ENCODE measurements around the gene HOXC9.

Gene HOXC9

GRCh38 chr12:54000116-54001114 lies at the start of gene HOXC9:
Gene HOXC9 (plus strand): TSS chr12:54000161. CDS start chr12:54000189, 28 bp downstream.
- in situ Hi-C loops (cut with MboI; ENCODE audit: low pct_unique_long_range_greater_than_20kb, low sequenced_read_pairs) = loop anchor here (10.0 kb wide), 1 partner anchor 194 kb away; no protein-coding TSS in a partner anchor

DNA sequence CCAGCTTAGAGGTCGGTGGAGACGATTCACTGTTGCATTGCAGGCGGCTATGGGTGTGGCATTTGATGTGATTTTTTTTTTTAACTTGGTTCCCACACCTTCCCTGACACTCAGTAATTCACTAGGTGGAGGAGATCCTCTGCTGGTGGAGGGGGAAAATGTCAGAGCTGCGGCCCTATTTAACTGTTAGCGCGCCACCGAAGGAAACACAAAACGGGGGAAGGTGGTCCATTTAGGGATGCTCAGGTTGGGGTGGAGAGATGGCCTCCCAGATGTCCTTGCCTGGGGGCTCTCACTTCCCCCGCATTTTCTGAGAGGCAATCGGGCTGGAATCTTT lies 49.6 kb upstream of the HOXC9 start:
- in situ Hi-C loops (cut with MboI; ENCODE audit: low pct_unique_long_range_greater_than_20kb, low sequenced_read_pairs) = no loop called here
- DNase-seq = no peak

More at GRCh38 chr12:54000116-54001114, at the start of gene HOXC9:
- no peak for DNase-seq

DNA sequence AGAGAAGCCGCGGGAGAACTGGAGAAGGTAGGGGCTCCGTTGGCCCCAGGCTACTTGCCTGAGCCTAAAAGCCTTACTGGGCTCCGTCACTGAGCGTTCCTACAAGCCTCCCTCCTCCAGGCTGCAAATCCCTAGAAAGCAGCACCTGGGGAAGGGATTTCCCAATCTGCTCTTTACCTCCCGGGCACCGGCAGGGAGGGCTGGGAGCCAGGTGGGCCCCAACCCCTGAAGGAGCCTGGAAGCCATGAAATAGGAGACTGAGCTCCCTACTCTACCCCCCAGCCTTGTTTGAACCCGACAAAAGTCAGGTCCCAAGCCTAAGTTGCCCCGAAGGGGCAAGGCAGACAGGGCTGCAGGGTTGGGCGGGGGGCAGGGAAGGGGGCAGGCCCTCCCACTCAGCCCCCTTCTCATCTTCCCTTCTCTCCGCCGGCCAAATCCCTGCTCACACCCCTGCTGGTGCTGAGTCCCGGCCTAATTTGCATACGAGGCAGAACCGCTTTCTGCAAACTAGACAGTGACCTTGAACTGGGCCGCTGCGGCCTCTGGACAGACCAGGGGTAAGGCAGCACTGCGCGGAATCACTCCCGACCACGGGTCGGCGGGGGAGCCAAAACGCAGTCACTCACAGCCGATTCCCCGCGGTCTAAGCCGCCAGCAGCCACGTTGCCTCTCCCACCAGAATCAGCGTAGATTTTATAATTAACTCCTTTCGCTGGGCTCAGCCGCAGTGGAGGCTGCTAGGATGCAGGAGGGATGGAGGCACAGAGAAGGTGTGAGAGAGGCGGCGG lies 49.0 kb upstream of the HOXC9 start:
- DNase-seq = no peak
- in situ Hi-C loops (cut with MboI; ENCODE audit: low pct_unique_long_range_greater_than_20kb, low sequenced_read_pairs) = no loop called here

- no peak for DNase-seq
- in situ Hi-C loops (cut with MboI; ENCODE audit: low pct_unique_long_range_greater_than_20kb, low sequenced_read_pairs) = no loop called here
These were observed 48.2 kb upstream of the HOXC9 start for GRCh38 chr12:53951577-53952334.

DNA sequence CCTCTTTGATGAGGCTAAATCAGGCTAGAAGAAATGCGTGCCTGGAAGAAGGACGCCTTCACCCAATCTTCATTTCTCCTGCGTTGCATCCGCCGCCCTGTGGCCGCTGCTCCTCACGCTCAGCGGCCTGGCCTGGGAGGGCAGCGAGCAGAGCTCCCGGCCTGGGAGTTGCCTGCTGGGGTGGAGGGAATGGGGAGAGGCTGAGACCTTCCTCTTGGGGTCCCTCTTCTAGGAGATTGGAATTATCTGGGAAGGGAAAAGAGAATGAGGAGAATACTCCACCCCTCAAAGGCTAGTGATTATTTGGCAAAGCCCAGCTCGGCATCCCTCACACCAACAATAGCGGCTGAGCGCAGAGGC lies 47.6 kb upstream of the HOXC9 start:
- in situ Hi-C loops (cut with MboI; ENCODE audit: low pct_unique_long_range_greater_than_20kb, low sequenced_read_pairs) = no loop called here
- DNase-seq = no peak

DNA sequence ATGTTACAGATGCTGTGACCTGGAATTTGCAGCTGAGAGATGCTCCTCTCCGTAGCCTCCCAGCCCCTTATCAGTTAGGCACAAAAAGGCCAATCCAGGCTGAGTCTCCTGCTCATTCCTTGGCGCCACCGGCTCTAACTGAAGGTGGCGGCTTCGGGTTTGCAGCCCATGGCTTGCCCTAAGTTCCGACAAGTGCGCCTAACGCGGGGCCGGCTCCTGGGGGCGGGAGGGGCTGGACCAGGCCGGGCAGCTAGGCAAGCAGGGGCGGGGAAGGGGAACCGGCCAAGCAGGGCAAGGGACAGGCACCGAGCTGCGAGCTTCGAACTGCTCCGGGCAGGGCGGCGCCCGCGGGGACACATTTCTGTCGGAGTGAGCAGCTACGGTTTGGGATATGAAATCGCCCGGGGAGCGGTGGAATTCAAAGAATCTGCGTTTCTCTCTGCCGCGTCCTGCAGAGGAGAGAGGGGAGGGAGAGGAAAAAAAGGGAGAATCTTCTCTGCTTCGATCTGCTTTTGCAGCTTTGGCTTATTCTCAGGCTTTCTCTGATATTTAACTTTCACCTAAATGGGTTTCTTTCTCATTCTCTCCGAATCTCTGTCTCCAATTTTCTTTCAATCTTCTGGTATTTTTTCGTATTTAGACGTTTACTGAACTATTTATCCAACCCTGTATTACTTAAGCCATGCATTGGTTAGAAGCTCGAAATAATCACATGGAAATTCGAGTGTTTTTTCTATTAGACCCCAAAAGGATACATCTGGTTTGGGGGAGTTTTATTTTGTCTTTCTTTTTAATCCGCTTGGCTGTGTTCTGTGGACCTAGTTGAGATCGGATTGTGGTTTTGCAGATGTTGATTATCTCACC lies 46.9 kb upstream of the HOXC9 start:
- in situ Hi-C loops (cut with MboI; ENCODE audit: low pct_unique_long_range_greater_than_20kb, low sequenced_read_pairs) = no loop called here
- no peak for DNase-seq

DNA sequence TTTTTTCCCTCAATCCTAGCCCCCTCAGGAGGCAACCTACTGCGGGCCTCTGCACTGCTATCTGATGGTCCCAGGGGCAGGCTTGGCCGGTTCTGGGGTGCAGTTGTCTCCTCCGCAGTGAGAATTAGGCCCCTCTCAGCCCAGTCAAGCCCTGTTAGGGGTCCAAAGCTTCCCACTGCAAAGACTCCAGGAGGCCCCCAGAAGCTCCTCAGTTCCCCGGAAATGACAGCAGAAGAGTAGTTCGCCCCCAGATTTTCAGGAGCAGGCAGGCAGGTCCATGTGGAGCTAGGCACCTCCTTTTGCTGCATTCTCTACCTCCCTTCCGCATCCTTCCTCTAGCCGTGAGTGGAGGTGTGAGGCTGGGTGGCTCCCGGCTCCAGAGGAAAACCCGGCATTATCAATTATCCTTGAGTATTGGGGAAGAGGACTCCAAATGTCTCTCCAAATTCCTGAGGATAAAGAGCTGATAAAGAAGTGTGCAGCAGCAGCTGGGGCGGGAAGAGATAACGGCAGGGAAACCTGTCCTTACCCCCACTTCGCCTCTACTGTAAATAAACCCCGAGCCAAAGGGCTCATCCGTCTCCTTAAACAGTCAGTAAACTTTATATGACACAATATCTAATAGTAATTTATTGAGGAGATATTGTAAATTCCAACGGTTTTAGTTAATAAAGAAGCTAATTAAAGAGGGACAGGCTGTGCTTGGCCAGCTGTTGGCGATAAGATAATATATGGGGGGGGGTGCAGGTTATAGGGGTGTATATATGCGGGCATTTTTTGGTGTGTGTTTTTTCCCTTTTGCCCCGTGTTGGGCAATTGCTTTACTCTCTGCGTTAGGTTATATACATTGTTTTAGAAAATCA lies 45.9 kb upstream of the HOXC9 start:
- in situ Hi-C loops (cut with MboI; ENCODE audit: low pct_unique_long_range_greater_than_20kb, low sequenced_read_pairs) = no loop called here
- no peak for DNase-seq

DNA sequence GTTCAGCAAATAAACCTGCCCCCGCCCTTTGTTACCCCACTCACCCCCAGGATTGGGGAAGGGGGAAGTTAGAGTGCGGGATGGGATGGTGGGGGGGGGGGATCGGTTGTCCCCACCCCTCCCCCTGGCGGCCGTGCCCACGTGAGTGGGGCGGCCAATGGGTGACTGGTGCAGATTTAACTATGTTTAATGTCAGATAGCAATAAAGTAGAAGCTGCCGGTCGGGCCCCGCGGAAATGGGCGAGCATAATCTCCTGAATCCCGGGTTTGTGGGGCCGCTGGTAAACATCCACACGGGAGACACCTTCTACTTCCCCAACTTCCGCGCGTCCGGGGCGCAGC lies 45.3 kb upstream of the HOXC9 start, which contains the start of gene HOXC12:
HOXC12 (plus strand) TSS at position 210 of the 342 bp plus-strand sequence; CDS start at position 237, 27 bp downstream.
- in situ Hi-C loops (cut with MboI; ENCODE audit: low pct_unique_long_range_greater_than_20kb, low sequenced_read_pairs) = no loop called here
- DNase-seq = no peak

DNA sequence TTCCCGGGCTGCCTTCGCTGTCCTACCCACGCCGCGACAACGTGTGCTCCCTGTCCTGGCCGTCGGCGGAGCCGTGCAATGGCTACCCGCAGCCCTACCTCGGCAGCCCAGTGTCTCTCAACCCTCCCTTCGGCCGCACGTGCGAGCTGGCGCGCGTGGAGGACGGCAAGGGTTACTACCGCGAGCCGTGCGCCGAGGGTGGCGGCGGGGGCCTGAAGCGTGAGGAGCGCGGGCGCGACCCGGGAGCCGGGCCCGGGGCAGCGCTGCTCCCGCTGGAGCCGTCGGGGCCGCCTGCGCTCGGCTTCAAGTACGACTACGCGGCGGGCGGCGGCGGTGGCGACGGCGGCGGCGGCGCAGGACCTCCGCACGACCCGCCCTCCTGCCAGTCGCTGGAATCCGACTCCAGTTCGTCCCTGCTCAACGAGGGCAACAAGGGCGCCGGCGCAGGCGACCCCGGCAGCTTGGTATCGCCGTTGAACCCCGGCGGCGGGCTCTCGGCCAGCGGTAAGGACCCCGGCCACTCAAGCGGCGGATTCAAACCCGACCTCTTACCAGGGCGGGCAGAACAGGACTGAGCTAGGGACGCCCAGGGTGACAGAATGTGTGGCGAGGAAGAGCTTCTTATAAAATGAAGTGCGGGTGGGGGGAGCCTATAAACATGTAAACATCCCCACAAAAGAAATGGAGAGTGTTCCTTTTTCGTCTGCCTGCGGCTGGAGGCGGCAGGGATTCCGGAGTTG lies 44.8 kb upstream of the HOXC9 start:
- in situ Hi-C loops (cut with MboI; ENCODE audit: low pct_unique_long_range_greater_than_20kb, low sequenced_read_pairs) = no loop called here
- DNase-seq = no peak

DNA sequence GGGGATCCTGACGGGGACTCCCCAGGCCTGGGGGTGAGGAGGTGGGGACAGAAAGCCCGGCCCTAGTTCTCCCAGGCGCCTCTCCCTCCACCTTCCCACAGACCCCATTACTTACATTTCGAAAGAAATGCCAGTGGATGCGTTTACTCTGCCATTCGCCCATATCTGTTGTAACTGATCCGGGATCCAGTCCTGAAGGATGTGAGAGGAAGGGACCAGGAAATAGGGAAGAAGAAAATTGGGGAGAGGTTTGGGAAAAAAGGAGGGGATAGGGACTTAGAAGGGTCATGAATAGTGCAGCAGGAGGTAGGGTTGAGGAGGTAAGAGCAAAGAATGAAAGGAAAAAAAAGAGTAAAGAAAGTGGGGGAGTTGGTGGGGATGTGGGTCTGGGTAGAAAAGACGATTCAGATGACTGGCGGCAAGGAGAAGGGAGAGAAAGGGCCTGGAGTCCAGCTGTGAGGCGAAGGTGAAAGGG lies 44.1 kb upstream of the HOXC9 start:
- in situ Hi-C loops (cut with MboI; ENCODE audit: low pct_unique_long_range_greater_than_20kb, low sequenced_read_pairs) = no loop called here
- no peak for DNase-seq

GRCh38 chr12:53956251-53956887 lies 43.6 kb upstream of the HOXC9 start:
- DNase-seq = peak; percentile 84
- in situ Hi-C loops (cut with MboI; ENCODE audit: low pct_unique_long_range_greater_than_20kb, low sequenced_read_pairs) = no loop called here

DNA sequence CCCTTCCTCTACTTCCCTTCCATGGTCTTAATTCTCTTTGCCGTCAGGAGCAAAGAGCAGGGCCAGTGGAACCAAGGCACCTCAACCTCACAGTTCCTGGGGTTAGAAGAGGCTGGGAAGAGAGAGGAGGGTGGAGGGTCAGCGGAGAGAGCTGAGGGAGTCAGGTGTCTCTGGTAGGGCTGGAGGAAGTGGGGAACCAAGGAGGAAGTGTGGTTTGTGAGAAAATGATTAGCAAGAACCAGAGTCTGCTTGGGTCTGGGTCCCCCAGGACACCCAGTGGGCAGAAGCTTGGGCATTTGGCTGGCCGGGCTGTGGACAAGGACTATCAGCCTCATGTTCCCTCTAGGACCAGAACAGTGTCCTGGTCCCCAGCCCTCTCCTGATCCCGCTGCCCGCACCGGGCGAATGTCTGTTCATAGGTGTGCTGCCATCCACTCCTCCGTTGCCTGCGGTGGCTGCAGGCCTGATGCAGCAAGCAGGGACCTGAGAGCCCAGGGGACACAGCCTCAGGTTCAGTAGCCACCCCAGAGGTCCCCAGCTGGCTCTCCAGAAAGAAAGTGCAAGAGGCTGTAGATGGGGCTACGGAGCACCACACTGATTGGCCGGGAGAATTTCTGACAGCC lies 42.9 kb upstream of the HOXC9 start:
- in situ Hi-C loops (cut with MboI; ENCODE audit: low pct_unique_long_range_greater_than_20kb, low sequenced_read_pairs) = no loop called here
- no peak for DNase-seq

GRCh38 chr12:53958128-53958527 lies 41.8 kb upstream of the HOXC9 start:
- DNase-seq = no peak
- in situ Hi-C loops (cut with MboI; ENCODE audit: low pct_unique_long_range_greater_than_20kb, low sequenced_read_pairs) = no loop called here

GRCh38 chr12:53959314-53959713 lies 40.6 kb upstream of the HOXC9 start:
- in situ Hi-C loops (cut with MboI; ENCODE audit: low pct_unique_long_range_greater_than_20kb, low sequenced_read_pairs) = no loop called here
- DNase-seq = no peak

GRCh38 chr12:53960187-53961024 lies 39.6 kb upstream of the HOXC9 start:
- DNase-seq = no peak
- in situ Hi-C loops (cut with MboI; ENCODE audit: low pct_unique_long_range_greater_than_20kb, low sequenced_read_pairs) = no loop called here

Data from KBM-7 (cell line).